GM12801 (cell line): Measurements from ENCODE around the gene CEP250.

Experiments
- TF ChIP-seq, protein P1 (sequence below): IDR thresholded peaks from one replicate; pipeline ENCODE4 v1.5.1; 2011; ENCODE audit warnings: control low read depth; ENCODE audit not compliant: insufficient read length; ENCODE audit errors: extremely low read depth

Gene CEP250

DNA sequence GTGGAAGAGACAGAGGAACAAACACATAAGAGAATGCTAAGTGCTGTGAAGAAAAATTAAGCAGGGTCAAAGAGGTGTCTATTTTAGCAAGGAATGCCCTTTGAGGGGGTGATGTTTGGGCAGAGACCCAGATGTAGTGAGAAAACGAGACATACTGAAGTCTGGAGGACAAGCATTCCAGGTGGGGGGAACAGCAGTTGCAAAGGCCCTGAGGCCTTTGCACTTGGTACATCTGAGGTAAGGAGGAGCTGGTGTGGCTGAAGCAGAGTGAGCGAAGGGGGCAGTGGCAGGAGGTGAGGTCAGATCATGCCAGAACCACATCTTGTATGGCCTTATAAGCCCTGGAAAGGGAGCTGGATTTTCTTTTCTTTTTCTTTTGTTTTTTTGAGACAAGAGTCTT, 11.2 kb upstream of the CEP250 start:
- TF ChIP-seq, protein P1, sequence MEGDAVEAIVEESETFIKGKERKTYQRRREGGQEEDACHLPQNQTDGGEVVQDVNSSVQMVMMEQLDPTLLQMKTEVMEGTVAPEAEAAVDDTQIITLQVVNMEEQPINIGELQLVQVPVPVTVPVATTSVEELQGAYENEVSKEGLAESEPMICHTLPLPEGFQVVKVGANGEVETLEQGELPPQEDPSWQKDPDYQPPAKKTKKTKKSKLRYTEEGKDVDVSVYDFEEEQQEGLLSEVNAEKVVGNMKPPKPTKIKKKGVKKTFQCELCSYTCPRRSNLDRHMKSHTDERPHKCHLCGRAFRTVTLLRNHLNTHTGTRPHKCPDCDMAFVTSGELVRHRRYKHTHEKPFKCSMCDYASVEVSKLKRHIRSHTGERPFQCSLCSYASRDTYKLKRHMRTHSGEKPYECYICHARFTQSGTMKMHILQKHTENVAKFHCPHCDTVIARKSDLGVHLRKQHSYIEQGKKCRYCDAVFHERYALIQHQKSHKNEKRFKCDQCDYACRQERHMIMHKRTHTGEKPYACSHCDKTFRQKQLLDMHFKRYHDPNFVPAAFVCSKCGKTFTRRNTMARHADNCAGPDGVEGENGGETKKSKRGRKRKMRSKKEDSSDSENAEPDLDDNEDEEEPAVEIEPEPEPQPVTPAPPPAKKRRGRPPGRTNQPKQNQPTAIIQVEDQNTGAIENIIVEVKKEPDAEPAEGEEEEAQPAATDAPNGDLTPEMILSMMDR, result no peak

DNA sequence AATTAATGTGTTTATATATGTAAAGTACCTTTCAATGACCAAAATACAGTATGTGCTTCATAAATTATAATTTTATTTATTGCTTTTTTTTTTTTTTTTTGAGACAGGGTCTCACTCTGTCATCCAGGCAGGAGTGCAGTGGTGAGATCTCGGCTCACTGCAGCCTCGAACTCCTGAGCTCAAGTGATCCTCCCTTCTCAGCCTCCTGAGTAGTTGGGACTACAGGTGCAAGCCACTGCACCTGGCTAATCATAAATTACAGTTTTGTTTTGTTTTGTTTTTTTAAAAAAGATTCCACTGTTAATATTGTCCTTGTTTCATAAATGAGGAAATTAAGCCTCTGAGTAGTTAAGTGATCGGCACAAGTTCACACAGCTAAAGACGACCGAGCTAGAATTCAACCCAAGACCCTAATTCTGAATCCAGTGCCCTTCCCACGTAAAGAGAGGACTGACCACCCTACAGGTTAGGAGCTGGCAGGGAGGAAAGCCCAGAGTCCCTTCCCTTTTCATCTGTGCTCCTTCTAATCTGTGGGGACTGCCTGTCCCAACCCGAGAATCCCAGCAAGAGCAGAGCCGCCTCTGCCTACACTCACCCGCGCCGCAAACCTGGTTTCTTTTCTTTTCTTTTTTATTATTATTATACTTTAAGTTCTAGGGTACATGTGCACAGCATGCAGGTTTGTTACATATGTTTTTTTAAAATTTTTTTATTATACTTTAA, 8.9 kb upstream of the CEP250 start:
- TF ChIP-seq, protein P1, result no peak

DNA sequence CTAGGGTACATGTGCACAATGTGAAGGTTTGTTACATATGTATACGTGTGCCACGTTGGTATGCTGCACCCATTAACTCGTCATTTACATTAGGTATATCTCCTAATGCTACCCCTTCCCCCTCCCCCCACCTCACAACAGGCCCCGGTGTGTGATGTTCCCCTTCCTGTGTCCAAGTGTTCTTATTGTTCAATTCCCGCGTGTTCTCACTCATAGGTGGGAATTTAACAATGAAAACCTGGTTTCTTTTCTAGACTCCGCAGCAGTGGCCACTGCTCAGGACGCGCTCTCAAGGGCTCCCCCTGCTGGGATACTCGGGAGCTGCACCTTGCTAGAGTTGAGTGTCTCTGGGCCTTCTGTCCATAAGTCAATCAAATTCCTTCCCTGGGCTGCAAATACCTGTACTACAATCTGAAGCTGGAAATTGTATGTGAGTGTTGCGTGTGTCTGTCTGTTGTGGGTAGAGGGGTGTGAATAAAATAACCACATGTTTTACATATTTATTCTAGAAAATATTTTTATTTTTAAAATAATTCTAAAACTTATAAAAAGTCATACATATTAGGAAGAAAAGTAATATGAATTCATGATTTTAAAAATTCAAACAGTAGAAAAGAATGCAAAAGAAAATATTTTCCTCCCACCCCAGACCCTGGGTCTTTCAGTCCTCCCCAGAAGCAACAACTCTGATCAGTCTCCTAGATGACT, 8.2 kb upstream of the CEP250 start:
- TF ChIP-seq, protein P1, result no peak

DNA sequence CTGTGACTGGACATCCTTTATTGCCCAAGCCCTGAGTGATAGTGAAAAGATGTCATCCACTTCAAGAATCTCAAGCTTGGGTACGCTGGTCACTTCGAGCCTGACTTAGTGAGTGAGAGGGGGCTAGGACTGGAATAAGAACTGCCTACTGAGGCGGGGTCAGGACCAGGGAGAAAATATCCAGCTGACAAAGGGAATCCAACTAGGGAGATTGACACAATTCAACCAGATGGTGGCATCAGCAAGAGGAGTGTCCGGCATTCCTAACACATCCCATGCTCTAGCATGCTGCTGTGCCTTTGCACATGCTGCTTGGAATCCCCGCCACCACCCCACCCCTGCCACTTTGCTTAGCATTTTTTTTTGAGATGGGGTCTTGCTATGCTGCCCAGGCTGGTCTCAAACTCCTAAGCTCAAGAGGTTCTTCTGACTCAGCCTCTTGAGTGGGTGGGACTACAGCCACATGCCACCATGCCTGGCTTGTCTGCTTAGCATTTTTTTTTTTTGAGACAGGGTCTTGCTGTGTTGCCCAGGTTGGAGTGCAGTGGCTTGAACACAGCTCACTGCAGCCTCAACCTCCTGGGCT, 6.5 kb upstream of the CEP250 start:
- TF ChIP-seq, protein P1, result no peak

DNA sequence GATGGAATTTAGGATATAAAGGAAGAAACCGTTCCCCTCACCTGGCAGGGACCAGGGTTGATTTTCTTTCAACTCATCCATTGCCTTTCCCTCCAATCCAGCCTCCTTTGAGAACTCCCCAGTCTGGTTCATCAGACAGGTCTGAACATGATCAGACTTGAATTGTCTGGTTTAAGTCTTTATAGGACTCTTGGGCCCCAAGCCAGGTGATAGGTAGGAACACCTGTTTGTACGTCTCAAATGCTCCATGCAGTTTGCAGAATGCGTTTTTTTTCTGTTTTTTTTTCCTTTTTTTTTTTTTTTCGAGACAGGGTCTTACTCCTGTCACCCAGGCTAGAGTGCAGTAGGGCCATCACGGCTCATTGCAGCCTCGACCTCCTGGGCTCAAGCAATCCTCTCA, 4.1 kb upstream of the CEP250 start:
- TF ChIP-seq, protein P1, result no peak

DNA sequence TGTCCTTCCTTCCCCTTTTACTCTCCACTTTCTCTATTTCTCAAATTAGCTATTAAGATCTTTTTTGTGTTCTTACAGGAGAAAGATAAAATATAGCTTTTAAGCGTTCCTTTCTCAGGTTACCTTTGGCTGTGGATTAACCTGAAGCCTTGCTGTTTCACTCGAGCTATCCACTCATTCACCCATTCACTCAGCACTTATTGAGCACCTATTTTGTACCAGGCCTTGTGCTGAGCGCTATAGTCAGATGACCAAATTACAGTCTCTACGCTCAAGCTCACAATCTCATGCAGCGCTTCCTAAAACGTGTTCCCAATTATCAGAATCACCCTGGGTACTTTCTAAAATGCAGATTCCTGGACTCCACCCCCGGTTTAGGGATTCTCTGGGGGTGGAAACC, 1.8 kb upstream of the CEP250 start:
- TF ChIP-seq, protein P1, result no peak

DNA sequence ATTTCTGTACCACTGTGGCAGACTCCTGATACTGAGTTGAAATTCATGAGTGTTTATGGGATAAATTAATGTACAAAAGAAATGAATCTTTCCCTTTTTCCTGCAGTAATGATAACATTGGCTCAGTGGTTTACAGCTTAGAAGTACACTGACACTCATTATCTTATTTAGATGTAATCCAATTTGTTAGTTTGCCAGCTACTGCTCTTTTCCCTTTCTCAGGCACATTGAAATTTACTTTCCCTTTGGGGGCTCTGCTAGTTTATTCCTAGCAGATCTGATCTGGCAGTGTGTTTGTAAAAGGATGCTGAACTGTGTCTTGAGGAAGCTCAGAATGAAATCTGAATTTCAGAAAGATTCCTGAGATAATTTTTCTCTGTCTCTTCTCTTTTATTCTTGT, 3.0 kb downstream of the CEP250 start:
- TF ChIP-seq, protein P1, result no peak
